Measurements from ENCODE around the gene LDLRAP1.

LDLRAP1 gene

DNA sequence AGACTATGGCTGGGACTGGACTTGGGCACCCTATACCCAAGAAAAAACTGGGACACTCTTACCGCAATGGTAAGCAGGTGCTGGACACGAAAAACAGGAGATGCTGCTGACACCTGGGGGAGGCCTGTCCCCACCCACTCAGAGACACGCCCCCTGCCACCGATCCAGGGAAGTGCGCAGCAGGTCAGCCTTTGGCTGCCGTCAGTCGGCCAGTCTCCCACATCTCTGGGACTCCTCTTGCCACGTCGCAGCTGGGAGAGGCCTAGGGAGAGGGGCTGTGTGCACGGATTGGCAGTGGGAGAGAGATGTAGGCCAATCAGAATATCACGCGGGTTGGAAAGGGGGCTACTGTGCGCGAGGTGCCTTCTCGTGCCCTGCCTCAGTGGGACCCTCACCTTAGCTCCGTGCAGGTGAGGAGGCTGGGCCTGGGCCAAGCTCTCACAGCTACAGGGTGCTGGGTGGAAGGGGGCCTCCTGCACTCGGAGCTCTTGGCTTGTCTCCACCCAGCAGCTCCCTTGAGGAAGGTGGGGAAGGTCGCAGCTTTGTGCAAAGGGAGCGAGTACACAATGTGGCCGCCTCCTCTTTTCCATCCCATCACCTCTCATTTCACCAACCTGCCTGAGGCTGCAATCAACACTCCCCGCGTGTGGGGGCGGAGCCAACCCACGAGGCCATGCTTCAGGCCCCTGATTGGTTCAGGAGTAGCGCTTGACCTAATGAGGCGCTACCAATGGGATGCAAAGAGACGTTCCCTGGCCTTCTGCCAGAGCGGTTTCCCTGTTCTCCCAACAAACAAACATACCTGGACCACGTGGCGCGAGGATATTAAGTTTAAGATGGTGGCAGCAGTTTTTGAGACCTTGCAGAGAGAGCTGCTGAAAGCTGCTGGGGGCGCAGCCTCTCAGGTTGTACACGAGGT, 25.7 kb upstream of the LDLRAP1 start:
- no peaks in the 10 kb centered on the region for H3K27me3 Mint-ChIP-seq

DNA sequence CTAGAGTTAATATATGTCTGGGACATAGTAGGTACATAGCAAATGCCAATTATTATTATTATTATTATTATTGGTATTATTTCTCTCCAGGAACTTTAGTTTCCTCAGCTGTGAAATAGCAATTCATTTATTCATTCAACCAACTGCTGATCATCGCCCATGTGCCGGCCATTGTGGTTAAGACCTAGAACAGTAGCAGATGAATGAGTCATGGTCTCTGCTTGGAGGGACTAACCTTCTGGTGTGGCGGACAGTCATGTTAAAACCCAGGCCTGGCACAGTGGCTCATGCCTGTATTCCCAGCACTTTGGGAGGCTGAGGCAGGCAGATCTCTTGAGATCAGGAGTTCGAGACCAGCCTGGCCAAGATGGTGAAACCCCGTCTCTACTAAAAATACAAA, 23.8 kb upstream of the LDLRAP1 start:
- H3K4me1 Mint-ChIP-seq (ENCODE audit: low read depth): peaks cover 8% of the 10 kb centered on the region
- no peaks in the 10 kb centered on the region for H3K9me3 Mint-ChIP-seq (ENCODE audit: low read depth)
- H3K36me3 Mint-ChIP-seq: no peaks in the 10 kb centered on the region
- no peak overlapping the region for H3K27ac Mint-ChIP-seq
- H3K27me3 Mint-ChIP-seq: no peaks in the 10 kb centered on the region
- no peak overlapping the region for H3K4me3 Mint-ChIP-seq

More for the DNA sequence above, 25.7 kb upstream of the LDLRAP1 start:
- H3K36me3 Mint-ChIP-seq: no peaks in the 10 kb centered on the region
- no peak overlapping the region for H3K27ac Mint-ChIP-seq
- no peak overlapping the region for H3K4me3 Mint-ChIP-seq
- peaks cover 8% of the 10 kb centered on the region for H3K4me1 Mint-ChIP-seq (ENCODE audit: low read depth)
- H3K9me3 Mint-ChIP-seq (ENCODE audit: low read depth): no peaks in the 10 kb centered on the region

DNA sequence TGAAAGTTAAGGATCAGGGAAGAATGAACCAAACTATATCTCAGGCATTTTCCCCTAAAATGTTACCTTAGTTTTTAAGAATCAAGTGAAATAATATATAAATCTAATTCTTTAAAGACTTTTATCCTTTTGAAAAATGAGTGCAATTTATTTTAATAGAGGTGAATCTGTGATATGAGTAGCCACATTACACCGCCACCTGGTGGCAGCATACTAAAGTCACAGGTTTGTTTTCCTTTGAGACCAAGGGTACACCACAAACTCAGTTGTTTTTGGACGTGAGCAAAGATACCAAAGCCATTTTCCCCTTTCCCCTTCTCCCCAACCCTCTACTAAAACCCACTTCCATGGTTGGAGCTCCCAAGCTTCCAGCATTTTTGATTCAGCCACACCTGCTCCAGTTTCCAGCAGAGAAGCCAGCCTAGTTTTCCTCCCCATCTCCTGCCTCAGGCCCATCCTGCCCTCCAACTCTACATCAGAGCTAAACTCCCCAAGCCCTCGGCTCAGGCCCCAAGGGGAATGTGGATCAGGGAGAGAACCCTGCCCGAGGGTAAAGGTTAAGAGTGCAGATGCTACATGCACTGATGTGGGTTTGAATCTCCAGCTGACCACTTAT, 22.9 kb upstream of the LDLRAP1 start:
- Mint-ChIP-seq H3K36me3 (no peaks in the 10 kb centered on the region), H3K27me3 (no peaks in the 10 kb centered on the region), H3K4me1 (ENCODE audit: low read depth) (peaks cover 10% of the 10 kb centered on the region), H3K9me3 (ENCODE audit: low read depth) (no peaks in the 10 kb centered on the region), H3K27ac (peak overlapping the region; percentile 19), H3K4me3 (no peak overlapping the region)

DNA sequence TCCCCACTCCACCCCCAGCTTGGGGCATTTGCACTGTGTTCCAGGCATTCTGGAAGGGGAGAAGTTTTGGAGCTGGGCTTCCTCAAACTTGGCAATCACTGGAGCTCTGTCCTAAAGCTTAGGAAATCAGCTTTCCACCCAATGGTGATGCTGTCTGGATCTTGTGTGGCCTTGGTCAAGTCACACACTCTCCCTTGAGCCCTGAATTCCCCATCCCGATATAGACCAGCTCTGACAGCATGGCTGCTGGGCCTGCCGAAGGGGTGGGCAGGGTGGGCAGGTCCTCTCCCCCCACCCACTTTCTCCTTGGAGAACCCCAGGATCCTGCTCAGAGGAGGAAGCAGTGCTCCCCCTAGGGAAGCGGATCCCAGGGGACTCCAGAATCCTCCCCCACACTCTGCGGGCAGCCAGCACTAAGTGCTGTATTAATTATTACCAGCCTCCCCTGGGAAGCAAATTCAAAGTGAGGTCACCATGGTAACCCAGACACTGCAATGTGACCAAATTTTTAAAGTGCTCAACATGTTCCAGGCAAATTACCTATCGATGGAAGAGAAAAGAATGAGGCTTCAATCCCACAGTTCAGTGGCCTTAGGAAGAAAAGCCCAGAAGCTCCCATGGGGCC, 21.3 kb upstream of the LDLRAP1 start:
- H3K36me3 Mint-ChIP-seq: no peaks in the 10 kb centered on the region
- H3K27me3 Mint-ChIP-seq: no peaks in the 10 kb centered on the region
- H3K9me3 Mint-ChIP-seq (ENCODE audit: low read depth): no peaks in the 10 kb centered on the region
- H3K27ac Mint-ChIP-seq: no peak overlapping the region
- no peak overlapping the region for H3K4me3 Mint-ChIP-seq
- peaks cover 10% of the 10 kb centered on the region for H3K4me1 Mint-ChIP-seq (ENCODE audit: low read depth)

DNA sequence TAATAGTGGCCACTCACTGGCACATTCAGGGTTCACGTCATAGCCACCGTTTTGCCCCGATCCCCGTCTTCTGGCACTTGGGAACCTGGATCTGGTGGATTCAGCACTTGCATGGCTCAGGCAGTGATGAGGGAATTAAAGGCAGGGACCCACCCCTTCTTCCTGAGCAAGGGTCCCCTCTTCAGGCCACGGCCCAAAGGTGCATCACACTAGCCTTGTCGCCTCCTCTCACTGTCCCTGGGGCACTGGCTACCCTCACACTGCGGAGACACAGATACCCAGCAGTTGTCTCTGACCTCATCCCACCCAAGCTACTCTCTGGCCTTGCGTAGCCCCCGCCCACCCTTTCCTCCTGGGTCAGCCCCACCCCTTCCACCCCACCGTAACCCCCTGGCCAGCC, 19.9 kb upstream of the LDLRAP1 start:
- H3K27ac Mint-ChIP-seq: no peak overlapping the region
- H3K4me3 Mint-ChIP-seq: no peak overlapping the region

DNA sequence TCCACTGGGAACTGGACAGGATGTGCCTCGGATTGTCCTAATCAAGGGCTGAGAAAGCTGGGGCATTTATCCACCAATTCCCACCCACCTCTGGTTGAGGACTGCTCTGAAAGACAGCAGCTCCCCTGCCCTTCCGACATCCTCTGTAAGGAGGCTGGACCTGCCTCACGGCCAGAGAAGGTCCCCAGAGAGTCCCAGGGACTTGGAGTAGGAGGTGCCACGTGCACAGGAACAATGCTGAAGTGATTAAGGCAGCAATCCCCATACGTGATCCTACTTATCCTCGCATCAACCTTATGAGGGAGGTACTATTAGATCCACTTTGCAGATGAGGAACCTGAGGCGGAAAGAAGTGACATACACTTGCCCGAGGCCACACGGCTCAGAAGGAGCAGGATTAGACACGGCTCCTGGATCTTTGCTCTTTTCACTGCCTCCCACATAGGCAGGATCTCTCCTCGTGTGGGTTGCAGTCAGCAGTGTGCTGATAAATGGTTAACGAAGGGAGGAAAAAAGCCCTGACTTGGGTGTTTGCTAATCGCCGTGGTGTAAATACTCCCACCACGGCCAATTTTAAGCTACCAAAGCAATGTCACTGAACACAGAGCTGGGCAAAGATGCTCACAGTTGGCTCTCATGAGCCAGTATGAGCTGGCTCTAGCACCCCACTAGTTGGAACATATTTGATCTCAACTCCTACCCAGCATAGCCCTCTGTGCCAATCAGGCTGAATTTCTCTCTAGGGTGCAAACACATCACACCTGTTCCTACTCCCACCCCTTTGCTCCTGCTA, 18.6 kb upstream of the LDLRAP1 start:
- H3K27me3 Mint-ChIP-seq: no peaks in the 10 kb centered on the region
- H3K4me1 Mint-ChIP-seq (ENCODE audit: low read depth): peaks cover 13% of the 10 kb centered on the region
- no peaks in the 10 kb centered on the region for H3K9me3 Mint-ChIP-seq (ENCODE audit: low read depth)
- H3K36me3 Mint-ChIP-seq: no peaks in the 10 kb centered on the region
- H3K4me3 Mint-ChIP-seq: no peak overlapping the region
- H3K27ac Mint-ChIP-seq: no peak overlapping the region

More for the DNA sequence above, 19.9 kb upstream of the LDLRAP1 start:
- no peaks in the 10 kb centered on the region for H3K36me3 Mint-ChIP-seq
- no peaks in the 10 kb centered on the region for H3K27me3 Mint-ChIP-seq
- no peaks in the 10 kb centered on the region for H3K9me3 Mint-ChIP-seq (ENCODE audit: low read depth)
- peaks cover 10% of the 10 kb centered on the region for H3K4me1 Mint-ChIP-seq (ENCODE audit: low read depth)

DNA sequence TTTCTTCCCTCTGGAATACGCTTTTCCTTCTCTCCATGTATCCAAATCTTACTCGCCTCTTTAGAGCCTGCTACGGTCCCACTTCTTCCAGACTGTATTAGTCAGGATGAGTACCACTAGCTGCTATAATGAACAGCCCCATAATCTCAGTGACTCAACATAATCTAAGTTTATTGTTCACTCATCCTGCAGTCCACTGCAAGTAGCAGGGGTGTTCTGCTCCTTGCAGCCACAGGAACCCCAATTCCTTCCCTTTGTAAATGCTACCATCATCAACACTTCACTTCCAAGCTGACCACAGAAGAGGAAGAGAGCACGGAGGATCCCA, 18.1 kb upstream of the LDLRAP1 start:
- Mint-ChIP-seq H3K27me3 (no peaks in the 10 kb centered on the region), H3K4me3 (no peak overlapping the region)

DNA sequence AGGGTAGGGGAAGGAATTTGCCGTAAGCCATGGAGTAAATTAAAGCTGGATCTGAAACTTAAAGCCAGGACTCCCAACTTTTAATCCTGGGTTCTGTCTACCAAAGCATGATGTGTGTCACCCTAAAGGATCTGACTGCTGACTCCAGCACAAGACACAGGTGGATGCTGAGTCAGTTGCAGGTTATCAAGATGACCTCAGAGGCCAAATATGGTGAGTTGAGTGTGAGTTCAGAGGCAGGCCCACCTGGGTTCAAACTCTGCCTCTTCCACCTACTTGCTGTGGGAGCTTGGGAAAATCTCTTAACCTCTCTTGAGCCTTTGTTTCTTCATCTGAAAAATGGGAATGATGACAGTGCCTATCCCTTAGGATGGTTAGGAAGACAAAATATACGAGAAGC, 16.7 kb upstream of the LDLRAP1 start:
- H3K4me3 Mint-ChIP-seq: no peak overlapping the region
- H3K27me3 Mint-ChIP-seq: no peaks in the 10 kb centered on the region
- no peak overlapping the region for H3K27ac Mint-ChIP-seq
- no peaks in the 10 kb centered on the region for H3K36me3 Mint-ChIP-seq
- H3K4me1 Mint-ChIP-seq (ENCODE audit: low read depth): peaks cover 5% of the 10 kb centered on the region
- H3K9me3 Mint-ChIP-seq (ENCODE audit: low read depth): no peaks in the 10 kb centered on the region

More for the DNA sequence above, 18.1 kb upstream of the LDLRAP1 start:
- no peak overlapping the region for H3K27ac Mint-ChIP-seq
- H3K36me3 Mint-ChIP-seq: no peaks in the 10 kb centered on the region
- H3K4me1 Mint-ChIP-seq (ENCODE audit: low read depth): peaks cover 12% of the 10 kb centered on the region
- H3K9me3 Mint-ChIP-seq (ENCODE audit: low read depth): no peaks in the 10 kb centered on the region

DNA sequence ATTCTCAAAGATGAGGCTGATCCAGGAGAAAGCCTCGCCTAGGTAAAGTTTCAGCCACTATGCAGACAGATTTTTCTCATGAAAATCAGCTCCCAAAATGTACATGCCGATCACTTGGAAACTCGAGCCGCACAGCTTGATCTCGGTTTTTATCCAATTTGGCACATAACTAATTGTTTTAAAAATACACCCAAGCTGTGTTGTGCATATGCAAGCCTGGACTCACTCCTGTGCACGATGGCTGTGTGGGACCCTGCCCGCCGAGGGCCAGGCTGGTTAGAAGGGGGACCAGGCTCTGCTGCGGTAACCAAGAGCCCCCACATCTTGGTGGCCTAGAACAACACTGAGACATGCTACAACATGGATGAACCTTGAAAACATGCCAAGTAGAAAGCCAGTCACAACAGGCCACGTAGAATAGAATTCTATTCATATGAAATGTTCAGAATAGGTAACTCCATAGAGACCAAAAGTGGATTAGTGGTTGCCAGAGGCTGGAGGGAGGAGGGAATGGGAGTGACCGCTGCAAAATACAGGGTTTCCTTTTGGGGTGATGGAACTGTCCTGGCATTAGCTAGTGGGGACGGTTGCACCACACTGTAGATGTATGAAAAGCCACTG, 16.1 kb upstream of the LDLRAP1 start:
- H3K27ac Mint-ChIP-seq: no peak overlapping the region
- no peak overlapping the region for H3K4me3 Mint-ChIP-seq
- H3K27me3 Mint-ChIP-seq: no peaks in the 10 kb centered on the region
- no peaks in the 10 kb centered on the region for H3K9me3 Mint-ChIP-seq (ENCODE audit: low read depth)
- no peaks in the 10 kb centered on the region for H3K36me3 Mint-ChIP-seq
- H3K4me1 Mint-ChIP-seq (ENCODE audit: low read depth): peaks cover 5% of the 10 kb centered on the region

DNA sequence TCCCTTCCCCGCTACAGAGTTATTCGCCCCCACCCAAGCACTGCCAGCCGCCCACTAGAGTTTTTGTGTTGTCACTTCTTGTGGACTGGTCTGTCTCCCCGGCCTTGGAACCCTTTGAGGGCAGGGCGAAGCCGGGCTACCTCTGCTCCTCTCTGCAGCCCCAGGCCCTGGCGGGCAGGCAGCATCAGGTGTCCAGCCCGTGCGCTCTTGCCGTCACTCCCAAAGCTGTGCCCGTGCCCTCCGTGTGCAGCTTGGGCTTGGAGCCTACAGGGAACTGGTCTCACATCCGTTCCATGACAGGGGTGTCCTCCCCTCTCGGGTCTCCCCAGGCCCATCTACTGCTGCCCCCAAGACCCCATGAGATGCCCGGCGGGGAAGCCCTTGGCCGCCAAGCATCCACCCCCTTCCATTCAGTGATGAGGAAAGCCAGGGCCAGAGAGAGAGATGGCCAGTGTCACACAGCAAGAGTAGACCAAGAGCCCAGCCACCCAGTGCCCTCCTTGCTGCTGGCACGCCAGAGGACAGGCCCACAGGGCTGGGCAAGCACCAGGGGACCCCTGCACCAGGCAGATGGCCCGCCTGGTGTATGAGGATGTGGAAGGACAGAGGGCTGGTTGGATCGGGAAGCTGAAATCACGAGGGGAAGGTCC, 15.3 kb upstream of the LDLRAP1 start:
- Mint-ChIP-seq H3K4me3 (no peak overlapping the region), H3K9me3 (ENCODE audit: low read depth) (no peaks in the 10 kb centered on the region), H3K4me1 (ENCODE audit: low read depth) (peaks cover 5% of the 10 kb centered on the region), H3K27me3 (no peaks in the 10 kb centered on the region), H3K36me3 (no peaks in the 10 kb centered on the region), H3K27ac (no peak overlapping the region)

DNA sequence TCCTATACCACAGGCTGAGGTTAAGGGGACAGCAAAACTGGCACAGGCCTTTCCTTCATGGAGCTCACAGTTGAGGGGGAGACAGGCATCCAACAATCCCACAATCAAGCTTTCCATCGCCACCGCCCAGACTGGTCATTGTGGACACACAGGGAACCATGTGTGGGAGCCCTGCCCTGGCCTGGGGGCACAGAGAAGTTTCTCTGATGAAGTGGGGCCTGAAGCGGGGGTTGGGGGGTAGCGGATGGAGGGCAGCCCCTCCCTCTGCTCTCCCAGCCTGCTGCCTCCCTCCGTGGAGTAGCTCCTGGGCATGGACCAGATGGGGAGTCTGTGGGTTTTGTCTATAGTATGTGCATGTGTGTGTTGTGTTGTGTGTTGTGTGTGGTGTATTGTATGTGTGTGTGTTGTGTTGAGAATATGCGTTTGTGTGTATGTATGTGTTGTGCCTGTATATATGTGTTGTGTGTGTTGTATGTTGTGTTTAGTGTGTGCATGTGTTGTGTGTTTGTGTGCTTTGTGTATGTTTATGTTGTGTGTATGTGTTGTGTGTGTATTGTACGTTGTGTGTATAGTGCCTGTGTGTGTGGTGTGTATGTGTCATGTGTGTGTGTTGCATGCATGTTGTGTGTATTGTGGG, 14.4 kb upstream of the LDLRAP1 start:
- Mint-ChIP-seq H3K9me3 (ENCODE audit: low read depth) (no peaks in the 10 kb centered on the region), H3K4me3 (no peak overlapping the region), H3K4me1 (ENCODE audit: low read depth) (peaks cover 5% of the 10 kb centered on the region), H3K36me3 (no peaks in the 10 kb centered on the region), H3K27me3 (no peaks in the 10 kb centered on the region), H3K27ac (no peak overlapping the region)

DNA sequence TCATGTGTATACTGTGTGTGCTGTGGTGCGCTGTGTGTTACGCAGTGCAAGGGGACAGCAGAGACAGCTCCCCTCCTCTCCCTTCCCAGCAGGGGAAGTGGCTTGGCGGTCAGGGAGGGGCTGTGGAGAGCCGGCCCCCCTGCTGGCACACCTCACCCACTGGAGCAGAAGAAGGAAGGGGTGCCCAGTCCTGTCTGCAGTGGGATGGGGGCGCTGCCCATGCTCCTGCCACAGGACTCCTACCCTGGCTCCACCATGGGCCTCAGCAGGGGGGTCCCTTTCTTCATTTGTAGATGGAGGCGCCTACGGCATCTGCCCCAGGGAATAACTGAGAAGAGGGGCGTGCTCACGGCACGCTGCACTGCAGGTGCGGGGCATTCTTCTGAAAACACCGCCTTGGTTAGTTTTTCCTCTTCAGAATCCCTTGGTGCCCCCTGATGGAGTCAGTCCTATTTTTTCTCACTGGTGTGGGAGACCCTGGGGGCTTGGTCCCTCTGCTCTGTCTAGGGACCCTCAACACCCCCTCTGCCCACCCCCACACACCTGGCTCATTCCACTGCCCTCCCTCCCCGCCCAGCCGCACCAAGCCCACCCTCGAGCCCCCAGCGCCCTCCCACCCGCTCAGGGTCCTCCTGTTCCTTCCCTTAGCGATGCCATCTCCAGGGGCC, 13.8 kb upstream of the LDLRAP1 start:
- Mint-ChIP-seq H3K27me3 (no peaks in the 10 kb centered on the region), H3K36me3 (no peaks in the 10 kb centered on the region), H3K9me3 (ENCODE audit: low read depth) (no peaks in the 10 kb centered on the region), H3K27ac (no peak overlapping the region), H3K4me1 (ENCODE audit: low read depth) (peaks cover 5% of the 10 kb centered on the region), H3K4me3 (no peak overlapping the region)

Data from activated naive CD8-positive, alpha-beta T cell (primary cell).